Spinal cord (tissue), 10 donors: ENCODE data around the gene FAM83G. TPM values are rescaled to one million over a fixed set of nuclear protein-coding genes. Genes with fewer than 3 reads are reported as not detected.

Source experiments
- DNase-seq, 6 donors: peaks; one replicate each; pipeline versions ENCODE4 v3.0.0 to v3.0.0-alpha.2; 2013 to 2015; ENCODE audit warnings: low spot score in 6 of 6, low read depth in 4 of 6
- H3K27ac ChIP-seq: one replicate; pipeline ENCODE4 v1.5.1; 2013; ENCODE audit warnings: low read depth, low read length, control low read depth
- H3K27me3 ChIP-seq: one replicate; pipeline ENCODE4 v1.6.1; 2013; ENCODE audit warnings: low read length; ENCODE audit not compliant: control insufficient read depth, insufficient read depth
- H3K36me3 ChIP-seq: one replicate; pipeline ENCODE4 v1.6.1; 2013; ENCODE audit warnings: low read length; ENCODE audit not compliant: control insufficient read depth, insufficient read depth
- H3K4me1 ChIP-seq: one replicate; pipeline ENCODE4 v1.6.1; 2013; ENCODE audit warnings: low read length; ENCODE audit not compliant: control insufficient read depth, insufficient read depth
- H3K4me3 ChIP-seq: one replicate; pipeline ENCODE4 v1.5.1; 2013; ENCODE audit warnings: low read depth, low read length, control low read depth
- H3K9me3 ChIP-seq: one replicate; pipeline ENCODE4 v1.6.1; 2013; ENCODE audit warnings: low read length; ENCODE audit not compliant: control insufficient read depth, insufficient read depth
- WGBS: methylation state at CpG from one replicate; pipeline ENCODE4 v1.1.5; 2013; ENCODE audit warnings: missing lambda C conversion rate; ENCODE audit not compliant: insufficient coverage; 5-methylcytosine and 5-hydroxymethylcytosine counted together
- polyA plus RNA-seq, 2 donors: library from polyadenylated mRNA; unstranded; fragments of 120-200 nt; gene quantifications; one replicate each; pipeline ENCODE4 v1.2.1, GENCODE V29; 2013; ENCODE audit not compliant: insufficient read length in 2 of 2
- total RNA-seq, 2 donors: library from RNA; depleted of rRNA in 1 of 2; stranded (reverse); fragments of 120-200 nt in 1 of 2; fragments of >200 nt in 1 of 2; gene quantifications; one replicate each; pipeline versions ENCODE4 v1.2.3 to v1.2.4, GENCODE V29; 2013 to 2014
- donor health status: healthy.

The FAM83G gene
- total and polyA plus RNA-seq, 4 donors, result 1.2 to 2.1 (median 1.6) TPM

DNA sequence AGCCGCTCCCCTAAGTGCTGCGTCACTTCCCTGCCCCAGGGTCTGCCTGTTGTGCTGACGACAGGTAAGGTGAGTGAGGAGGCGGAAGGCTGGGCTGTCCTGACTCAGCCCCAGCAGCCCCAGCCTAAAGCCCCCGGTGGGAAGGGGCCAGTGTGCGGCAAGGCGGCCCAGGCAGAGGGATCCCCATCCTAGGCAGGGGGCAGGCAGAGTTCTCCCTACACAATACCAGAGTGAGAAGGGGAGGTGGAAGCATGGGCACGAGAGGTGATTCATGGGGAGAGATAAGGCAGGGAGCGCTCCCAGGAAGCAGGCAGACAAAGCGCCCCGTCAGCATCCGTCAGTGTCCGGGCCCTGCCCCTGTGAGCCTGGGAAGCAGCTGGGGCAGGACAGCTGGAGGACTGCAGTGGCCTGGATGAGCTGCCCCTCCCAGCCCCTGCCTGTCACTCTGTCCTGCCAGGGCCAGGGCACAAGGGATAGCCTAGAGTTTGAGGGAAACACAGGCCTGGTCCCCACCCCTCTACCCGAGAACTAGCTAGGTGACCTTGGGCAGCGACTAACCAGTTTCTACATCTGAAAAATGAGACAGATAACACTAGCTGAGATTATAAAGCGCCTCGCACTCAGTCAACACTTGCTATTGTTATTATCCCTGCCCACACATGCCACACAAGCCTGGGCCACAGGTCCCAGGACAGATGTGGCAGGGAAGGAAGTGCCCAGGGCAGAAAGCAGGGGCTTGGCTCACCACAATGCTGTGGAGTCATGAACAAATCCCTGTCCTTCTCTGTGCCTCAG is 3.8 kb downstream of the FAM83G start:
- peaks cover 6% of the 10 kb centered on the region for H3K36me3 ChIP-seq
- no peak overlapping the region for H3K27ac ChIP-seq
- H3K27me3 ChIP-seq, result peaks cover 29% of the 10 kb centered on the region
- H3K4me3 ChIP-seq, result no peak overlapping the region
- no peaks in the 10 kb centered on the region for H3K9me3 ChIP-seq
- 77% methylated on average over 12 of the region's 17 CpGs for WGBS
- H3K4me1 ChIP-seq, result peaks cover 17% of the 10 kb centered on the region
- no peak for DNase-seq

DNA sequence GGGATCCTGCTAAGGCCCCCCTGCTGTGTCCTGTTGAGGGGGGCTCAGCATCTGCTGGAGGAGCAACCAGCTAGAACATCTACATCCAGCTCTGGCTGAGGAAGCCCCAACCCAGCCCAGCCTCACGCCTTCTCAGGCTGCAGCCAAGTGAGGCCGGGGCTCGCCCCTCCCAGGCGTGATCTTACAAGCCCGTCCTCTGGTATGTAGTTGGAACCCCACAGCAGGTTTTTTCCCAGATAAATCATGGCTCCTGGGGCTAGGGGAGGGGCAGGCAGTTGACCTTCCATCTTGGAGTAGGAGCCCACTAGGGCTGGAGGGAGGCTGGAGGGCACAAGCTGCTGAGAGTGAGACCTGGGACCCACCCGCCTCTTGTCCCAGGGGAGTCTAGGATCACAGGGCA is 4.7 kb downstream of the FAM83G start:
- DNase-seq, result no peak
- Histone ChIP-seq H3K27me3 (peaks cover 21% of the 10 kb centered on the region), H3K4me3 (no peak overlapping the region), H3K36me3 (peaks cover 6% of the 10 kb centered on the region), H3K9me3 (peaks cover 5% of the 10 kb centered on the region), H3K4me1 (peaks cover 13% of the 10 kb centered on the region), H3K27ac (no peak overlapping the region)
- WGBS, result 83% methylated on average over 6 of the region's 6 CpGs

DNA sequence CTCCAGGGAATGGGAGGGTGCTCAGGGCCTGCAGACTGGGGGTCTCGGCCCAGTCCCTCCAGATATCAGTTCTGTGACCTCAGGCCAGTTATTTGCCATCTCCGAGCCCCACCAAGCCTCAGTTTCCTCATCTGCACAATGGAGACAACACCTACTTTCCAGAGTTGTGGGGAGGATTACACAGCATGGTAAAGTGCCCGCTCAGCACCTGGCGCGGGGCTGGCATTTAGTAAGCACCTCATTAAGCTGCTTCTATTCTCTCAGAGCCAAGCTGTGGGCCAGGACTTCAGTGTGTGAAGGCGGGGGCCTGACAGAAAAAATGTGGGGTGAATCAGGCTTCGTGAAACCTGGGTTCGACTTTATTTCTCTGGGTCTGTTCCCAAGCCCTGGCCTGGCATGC is 5.2 kb downstream of the FAM83G start:
- H3K9me3 ChIP-seq, result peaks cover 7% of the 10 kb centered on the region
- no peak overlapping the region for H3K27ac ChIP-seq
- no peak overlapping the region for H3K4me3 ChIP-seq
- 70% methylated on average over 3 of the region's 8 CpGs for WGBS
- H3K36me3 ChIP-seq, result peaks cover 6% of the 10 kb centered on the region
- peaks cover 8% of the 10 kb centered on the region for H3K4me1 ChIP-seq
- DNase-seq, result no peak
- H3K27me3 ChIP-seq, result peaks cover 16% of the 10 kb centered on the region

DNA sequence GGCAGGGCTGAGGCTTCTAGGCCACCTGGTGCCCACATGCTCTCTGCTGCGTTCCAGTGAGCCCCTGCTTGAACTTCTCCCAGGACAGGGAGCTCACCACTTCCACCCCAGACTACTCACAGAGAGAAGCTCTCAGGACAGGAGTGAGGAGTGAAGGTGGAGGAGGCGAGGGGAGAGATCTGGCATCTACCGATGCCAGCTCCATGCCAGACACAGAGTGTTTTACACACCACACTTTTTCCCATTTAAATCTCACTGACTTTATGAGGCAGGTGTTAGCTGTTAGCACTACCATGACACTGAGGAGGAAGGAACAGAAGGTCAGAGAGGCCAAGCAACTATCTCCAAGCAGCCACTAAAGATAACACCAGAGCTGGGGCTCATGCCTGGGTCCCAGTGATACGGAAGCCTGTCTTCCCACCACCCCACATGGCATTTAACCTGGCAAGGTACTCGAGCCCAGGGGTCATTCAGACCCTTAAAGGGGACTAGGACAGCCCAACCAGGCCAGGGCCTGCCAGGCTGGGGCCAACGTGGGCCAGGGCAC is 6.8 kb downstream of the FAM83G start:
- H3K4me1 ChIP-seq, result no peaks in the 10 kb centered on the region
- H3K27me3 ChIP-seq, result peaks cover 2% of the 10 kb centered on the region
- DNase-seq, result no peak
- peaks cover 6% of the 10 kb centered on the region for H3K36me3 ChIP-seq
- no peak overlapping the region for H3K27ac ChIP-seq
- no peak overlapping the region for H3K4me3 ChIP-seq
- peaks cover 7% of the 10 kb centered on the region for H3K9me3 ChIP-seq
- WGBS, result 71% methylated on average over 3 of the region's 6 CpGs

DNA sequence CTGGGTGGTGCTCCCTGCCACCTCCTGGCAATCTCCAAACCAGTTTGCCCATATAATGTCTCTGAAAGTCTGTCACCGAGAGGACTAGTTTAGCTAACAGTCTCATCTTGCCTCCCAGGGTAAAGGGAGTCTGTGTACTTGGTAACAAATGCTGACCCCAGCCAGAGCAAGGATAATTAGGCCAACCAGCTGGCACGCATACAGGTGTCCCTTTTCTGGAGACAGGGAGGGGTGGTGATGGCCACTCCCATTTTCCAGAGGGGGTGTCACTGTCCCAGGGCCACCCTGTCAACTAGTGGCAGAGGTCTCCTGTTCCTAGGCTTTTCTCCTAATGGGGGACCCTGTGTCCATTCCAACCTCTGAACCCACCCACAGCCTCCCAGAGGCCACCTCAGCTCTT is 8.1 kb downstream of the FAM83G start:
- no peak for DNase-seq
- Histone ChIP-seq H3K27me3 (no peaks in the 10 kb centered on the region), H3K4me3 (no peak overlapping the region), H3K9me3 (peaks cover 7% of the 10 kb centered on the region), H3K4me1 (no peaks in the 10 kb centered on the region), H3K27ac (no peak overlapping the region), H3K36me3 (peaks cover 6% of the 10 kb centered on the region)
- 100% methylated on average over 1 of the region's 2 CpGs for WGBS

DNA sequence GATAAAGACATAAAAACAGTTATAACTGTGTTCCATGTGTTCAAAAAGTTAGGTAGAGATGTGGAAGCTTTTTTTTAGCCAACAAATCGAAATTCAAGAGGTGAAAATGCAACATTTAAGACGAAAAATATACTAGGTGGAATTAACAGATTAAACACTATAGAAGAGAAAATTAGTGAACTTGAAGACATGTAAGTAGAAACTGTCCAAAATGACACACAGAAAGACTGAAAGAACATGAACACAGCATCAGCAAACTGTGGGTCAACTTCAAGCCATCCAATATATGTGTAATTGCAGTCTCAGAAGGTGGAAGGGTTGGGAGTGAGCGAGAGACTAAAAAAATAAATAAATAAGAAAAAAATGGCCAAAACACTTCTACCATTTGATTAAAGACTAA is 9.3 kb downstream of the FAM83G start:
- Histone ChIP-seq H3K27me3 (no peaks in the 10 kb centered on the region), H3K36me3 (peaks cover 2% of the 10 kb centered on the region), H3K27ac (no peak overlapping the region), H3K4me3 (no peak overlapping the region), H3K9me3 (peaks cover 7% of the 10 kb centered on the region), H3K4me1 (no peaks in the 10 kb centered on the region)
- no CpG with 5 or more reads among the region's 3 CpGs for WGBS
- no peak for DNase-seq

DNA sequence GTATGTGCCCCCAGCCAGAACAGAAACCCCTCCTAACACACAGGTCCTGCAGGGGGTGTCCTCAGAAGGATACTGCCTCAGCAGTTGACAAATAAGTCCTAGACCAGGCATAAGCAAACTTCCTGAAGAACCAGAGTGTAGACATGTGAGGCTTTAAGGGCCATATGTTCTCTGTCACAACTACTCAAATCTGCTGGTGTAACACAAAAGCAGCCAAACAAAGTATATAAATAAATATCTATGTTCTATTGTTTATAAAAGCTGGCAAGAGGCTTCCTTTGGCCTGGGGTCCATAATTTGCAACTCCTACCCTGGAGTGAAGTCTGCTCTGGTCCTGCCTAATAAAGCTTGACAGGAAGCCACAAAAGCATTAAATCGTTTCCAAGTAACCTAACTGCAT is 9.9 kb downstream of the FAM83G start:
- H3K27me3 ChIP-seq, result no peaks in the 10 kb centered on the region
- DNase-seq, result no peak
- WGBS, result 86% methylated on average over 1 of the region's 1 CpG
- H3K36me3 ChIP-seq, result no peaks in the 10 kb centered on the region
- H3K4me3 ChIP-seq, result no peak overlapping the region
- H3K4me1 ChIP-seq, result no peaks in the 10 kb centered on the region
- H3K27ac ChIP-seq, result no peak overlapping the region
- peaks cover 7% of the 10 kb centered on the region for H3K9me3 ChIP-seq

DNA sequence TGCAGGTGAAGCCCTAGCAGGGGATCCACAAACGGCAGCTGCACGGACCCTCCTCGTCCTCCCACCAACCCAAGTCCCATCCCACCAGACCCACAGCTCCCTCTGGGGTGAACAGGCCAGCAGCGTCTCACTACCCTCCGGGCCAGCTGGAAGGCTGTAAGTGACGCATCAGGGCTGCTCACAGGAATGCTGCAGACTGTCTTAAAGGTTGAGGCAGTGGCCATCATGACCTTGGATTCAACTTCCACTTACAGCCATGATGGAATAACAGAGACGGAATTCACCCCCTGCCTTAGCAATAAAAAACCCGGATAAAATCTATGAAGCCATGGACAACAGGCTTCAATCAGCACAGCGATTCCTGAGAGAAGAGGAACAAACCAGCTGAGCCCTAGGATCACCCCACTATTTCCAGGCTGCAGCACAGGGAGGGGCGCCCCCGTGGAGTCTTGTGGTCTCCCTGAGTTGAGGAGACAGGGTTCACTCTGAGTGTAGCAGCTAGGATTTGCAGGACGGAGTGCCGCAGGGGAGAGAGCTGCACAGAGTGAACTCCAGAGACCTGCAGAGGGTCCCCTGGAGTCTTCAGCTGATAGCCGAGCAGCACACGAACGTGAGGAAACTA is 10.5 kb downstream of the FAM83G start:
- H3K4me1 ChIP-seq, result no peaks in the 10 kb centered on the region
- H3K36me3 ChIP-seq, result no peaks in the 10 kb centered on the region
- H3K9me3 ChIP-seq, result peaks cover 7% of the 10 kb centered on the region
- no peak overlapping the region for H3K27ac ChIP-seq
- H3K4me3 ChIP-seq, result no peak overlapping the region
- WGBS, result 73% methylated on average over 16 of the region's 16 CpGs
- DNase-seq, result no peak
- H3K27me3 ChIP-seq, result no peaks in the 10 kb centered on the region

DNA sequence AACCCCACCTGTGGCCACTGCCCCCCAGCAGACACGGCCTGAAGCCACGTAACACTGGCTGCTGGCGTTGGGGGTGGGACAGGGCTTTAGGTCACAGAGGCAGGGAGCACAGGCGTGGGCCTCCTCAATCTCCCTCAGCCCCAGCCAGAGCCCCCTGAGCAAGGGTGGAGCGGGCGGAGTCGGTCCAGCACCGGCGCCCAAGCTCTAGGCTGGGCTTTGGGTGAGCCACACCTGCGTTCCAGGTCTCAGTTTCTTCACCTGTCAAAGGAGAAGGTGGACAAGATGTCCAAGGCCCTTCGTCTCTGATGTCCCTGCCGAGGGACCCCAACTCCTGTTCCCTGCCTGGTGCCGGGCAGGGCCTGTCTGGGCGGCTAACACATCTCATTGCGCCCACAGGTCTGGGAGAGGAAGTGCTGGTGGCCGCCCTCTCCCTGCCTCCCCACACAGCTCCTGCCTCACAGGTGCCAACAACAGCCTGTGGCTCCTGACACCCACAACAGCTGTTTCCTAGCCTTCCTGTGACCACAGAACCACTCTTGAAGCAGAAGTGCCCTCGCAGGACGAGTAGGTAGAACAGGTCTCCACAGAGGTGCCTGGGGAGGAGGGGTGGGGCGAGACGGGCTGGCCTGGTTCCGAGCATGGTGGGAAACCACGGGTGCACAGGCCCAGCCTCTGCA is 12.0 kb downstream of the FAM83G start:
- Histone ChIP-seq H3K27ac (no peak overlapping the region), H3K27me3 (no peaks in the 10 kb centered on the region), H3K4me3 (no peak overlapping the region), H3K9me3 (peaks cover 7% of the 10 kb centered on the region), H3K36me3 (peaks cover 3% of the 10 kb centered on the region), H3K4me1 (no peaks in the 10 kb centered on the region)
- no peak for DNase-seq
- 89% methylated on average over 20 of the region's 22 CpGs for WGBS
